Astrocyte of the spinal cord (primary cell): ENCODE results near the gene PLD4.

Source experiments
- DNase-seq: peaks from one replicate; pipeline ENCODE4 v3.0.0; 2011; ENCODE audit warnings: low read depth, low spot score
- H3K4me3 ChIP-seq: 2 replicates; pipeline ENCODE4 v1.5.1; 2011; ENCODE audit warnings: low read depth, mild to moderate bottlenecking, low read length, moderate library complexity
- CTCF ChIP-seq: IDR thresholded peaks from 2 replicates; pipeline ENCODE4 v1.5.1; 2012; ENCODE audit warnings: low read depth, mild to moderate bottlenecking, low read length, inconsistent platforms
- in situ Hi-C: cut with HindIII; loops from 2 replicates; pipeline ENCODE4 v1.10.0; 2017; ENCODE audit warnings: low sequenced_read_pairs

The PLD4 gene

GRCh38 chr14:104966981-104967385 lies 42.3 kb downstream of the PLD4 start:
- in situ Hi-C loops = no loop called here
- TF ChIP-seq CTCF = no peak
- no peak overlapping the region for H3K4me3 ChIP-seq

GRCh38 chr14:104967386-104968152 lies 42.9 kb downstream of the PLD4 start:
- DNase-seq = peak; percentile 59
- TF ChIP-seq CTCF = no peak
- peak overlapping the region; percentile 46 for H3K4me3 ChIP-seq
- in situ Hi-C loops = no loop called here

More at GRCh38 chr14:104966981-104967385, 42.3 kb downstream of the PLD4 start:
- no peak for DNase-seq

- in situ Hi-C loops = no loop called here
- no peak for TF ChIP-seq CTCF
- peak overlapping the region; percentile 46 for H3K4me3 ChIP-seq
- peak; percentile 65 for DNase-seq
Measured at GRCh38 chr14:104968153-104968527, 43.5 kb downstream of the PLD4 start.

GRCh38 chr14:104968541-104969401 lies 44.1 kb downstream of the PLD4 start:
- TF ChIP-seq CTCF = peak; percentile 6
- H3K4me3 ChIP-seq = peak overlapping the region; percentile 46
- DNase-seq = no peak
- in situ Hi-C loops = no loop called here

- no peak for TF ChIP-seq CTCF
- H3K4me3 ChIP-seq = peak overlapping the region; percentile 46
- DNase-seq = no peak
- in situ Hi-C loops = no loop called here
Measured at GRCh38 chr14:104969741-104970230, 45.1 kb downstream of the PLD4 start.

- no peak for TF ChIP-seq CTCF
- peak overlapping the region; percentile 46 for H3K4me3 ChIP-seq
- DNase-seq = peak; percentile 94
- in situ Hi-C loops = no loop called here
Measured at GRCh38 chr14:104970231-104971068, 45.8 kb downstream of the PLD4 start.
